SK-N-MC (cell line): Measurements from ENCODE around the gene DRC3.
A peak's percentile ranks its signal among the peaks of the same experiment; 100 is the strongest.

Source experiments
- DNase-seq: peaks from one replicate; pipeline ENCODE4 v3.0.0-alpha.2; 2011; ENCODE audit warnings: low read depth, low spot score
- H3K27ac ChIP-seq: fragments of 200-600 bp; sonication (generic); 2 replicates; pipeline ENCODE4 v1.5.1; 2016; ENCODE audit warnings: mixed run types
- H3K36me3 ChIP-seq: fragments of 200-600 bp; sonication (generic); 2 replicates; pipeline ENCODE4 v1.6.1; 2017; ENCODE audit warnings: antibody characterized with exemption, low read length, mixed read lengths; ENCODE audit not compliant: insufficient read depth
- H3K4me3 ChIP-seq: fragments of 200-600 bp; sonication (generic); 2 replicates; pipeline ENCODE4 v1.5.1; 2016
- H3K9ac ChIP-seq: fragments of 200-600 bp; sonication (generic); 2 replicates; pipeline ENCODE4 v1.8.0; 2017; ENCODE audit warnings: mixed run types, mixed read lengths; ENCODE audit not compliant: insufficient read length
- H3K9me3 ChIP-seq: fragments of 200-600 bp; sonication (generic); 2 replicates; pipeline ENCODE4 v1.6.1; 2017; ENCODE audit warnings: low read depth, mild to moderate bottlenecking, antibody characterized with exemption, low read length, moderate library complexity, mixed read lengths
- EZH2 ChIP-seq: fragments of 200-600 bp; sonication (generic); IDR thresholded peaks from one replicate; pipeline ENCODE4 v1.6.1; 2017; ENCODE audit warnings: antibody characterized with exemption
- FOXP2 ChIP-seq: optimal IDR thresholded peaks from 2 replicates; pipeline ENCODE3; 2011; ENCODE audit warnings: mild to moderate bottlenecking, moderate library complexity; ENCODE audit not compliant: insufficient read depth; ENCODE audit errors: extremely low read length, control extremely low read depth
- POLR2AphosphoS5 ChIP-seq: IDR thresholded peaks from 2 replicates; pipeline ENCODE4 v1.6.1; 2012; ENCODE audit warnings: mild to moderate bottlenecking, low read depth, low read length, borderline replicate concordance

DRC3 gene

GRCh38 chr17:18038149-18038850 is 65.6 kb downstream of the DRC3 start:
- peak overlapping the region; percentile 89 for H3K4me3 ChIP-seq
- no peak for TF ChIP-seq FOXP2
- H3K27ac ChIP-seq: no peak overlapping the region

GRCh38 chr17:18038861-18039534 is 66.3 kb downstream of the DRC3 start, which contains the start of the genes ATPAF2 and GID4:
Gene ATPAF2 (minus strand): TSS chr17:18039168. CDS start chr17:18039013, 155 bp downstream.
Gene GID4 (plus strand): TSS chr17:18039408. CDS start chr17:18039465, 57 bp downstream.
- peak; percentile 35 for TF ChIP-seq FOXP2
- TF ChIP-seq POLR2AphosphoS5: peak; percentile 43; the same call in 1 of the 2 replicates
- no peak for TF ChIP-seq EZH2
- Histone ChIP-seq H3K9ac (peak within 1 kb of the TSS; percentile 87), H3K27ac (no peak within 1 kb of the TSS), H3K36me3 (no peaks in the 10 kb centered on the region), H3K9me3 (no peaks in the 10 kb centered on the region), H3K4me3 (peak within 1 kb of the TSS; percentile 89)
- peak; percentile 47 for DNase-seq

More at GRCh38 chr17:18038149-18038850, 65.6 kb downstream of the DRC3 start:
- peak overlapping the region; percentile 87 for H3K9ac ChIP-seq
- no peak for DNase-seq
- no peaks in the 10 kb centered on the region for H3K36me3 ChIP-seq
- no peaks in the 10 kb centered on the region for H3K9me3 ChIP-seq

- Histone ChIP-seq H3K9ac (peak overlapping the region; percentile 84), H3K9me3 (no peaks in the 10 kb centered on the region), H3K4me3 (peak overlapping the region; percentile 89), H3K27ac (no peak overlapping the region), H3K36me3 (peaks cover 1% of the 10 kb centered on the region; the same call in 1 of the 2 replicates)
- TF ChIP-seq POLR2AphosphoS5: no peak
- no peak for TF ChIP-seq FOXP2
- no peak for TF ChIP-seq EZH2
- no peak for DNase-seq
Measured at GRCh38 chr17:18039535-18040260, 67.0 kb downstream of the DRC3 start.

- peaks cover 2% of the 10 kb centered on the region; the same call in 1 of the 2 replicates for H3K36me3 ChIP-seq
- DNase-seq: no peak
- peak overlapping the region; percentile 84 for H3K9ac ChIP-seq
- H3K4me3 ChIP-seq: peak overlapping the region; percentile 89
- no peak overlapping the region for H3K27ac ChIP-seq
- no peak for TF ChIP-seq POLR2AphosphoS5
- TF ChIP-seq FOXP2: no peak
- TF ChIP-seq EZH2: no peak
- H3K9me3 ChIP-seq: no peaks in the 10 kb centered on the region
Measured at GRCh38 chr17:18040261-18040858, 67.7 kb downstream of the DRC3 start.

- H3K27ac ChIP-seq: no peak overlapping the region
- peaks cover 2% of the 10 kb centered on the region; the same call in 1 of the 2 replicates for H3K36me3 ChIP-seq
- no peak for TF ChIP-seq POLR2AphosphoS5
- TF ChIP-seq EZH2: no peak
- TF ChIP-seq FOXP2: no peak
- no peak overlapping the region for H3K9ac ChIP-seq
- no peak for DNase-seq
- no peak overlapping the region for H3K4me3 ChIP-seq
- H3K9me3 ChIP-seq: no peaks in the 10 kb centered on the region
Measured at GRCh38 chr17:18041776-18042175, 69.1 kb downstream of the DRC3 start.

- no peak for TF ChIP-seq FOXP2
- no peak for TF ChIP-seq EZH2
- no peak for TF ChIP-seq POLR2AphosphoS5
- Histone ChIP-seq H3K36me3 (peaks cover 9% of the 10 kb centered on the region), H3K4me3 (no peak overlapping the region), H3K9me3 (no peaks in the 10 kb centered on the region), H3K9ac (no peak overlapping the region), H3K27ac (no peak overlapping the region)
- no peak for DNase-seq
Measured at GRCh38 chr17:18042983-18043382, 70.3 kb downstream of the DRC3 start.

GRCh38 chr17:18043491-18043890 is 70.8 kb downstream of the DRC3 start:
- no peak overlapping the region for H3K4me3 ChIP-seq
- no peak overlapping the region for H3K9ac ChIP-seq
- no peak overlapping the region for H3K27ac ChIP-seq
- H3K9me3 ChIP-seq: no peaks in the 10 kb centered on the region
- peaks cover 9% of the 10 kb centered on the region for H3K36me3 ChIP-seq
- TF ChIP-seq FOXP2 (no peak), POLR2AphosphoS5 (no peak), EZH2 (no peak)
- DNase-seq: no peak
